VCaP (cell line): Measurements from ENCODE around the gene KDM8.
"Not testable (repeated sequence)": the region's sequence is repeated elsewhere in the genome, so short reads cannot be mapped to it uniquely, and the experiment has no call there.

Experiments used
- H3K27ac ChIP-seq: fragments of 450-650 bp; 2 replicates; pipeline ENCODE4 v1.5.1; 2017
- CTCF ChIP-seq: fragments of 450-650 bp; conservative IDR thresholded peaks from 2 replicates; pipeline ENCODE4 v1.5.1; 2017; ENCODE audit warnings: mild to moderate bottlenecking, moderate library complexity

Gene KDM8

GRCh38 chr16:27193300-27193990 lies 9.9 kb upstream of the KDM8 start:
- TF ChIP-seq CTCF, result no peak
- H3K27ac ChIP-seq, result no peak overlapping the region

- no peak for TF ChIP-seq CTCF
- H3K27ac ChIP-seq, result no peak overlapping the region
Measured at GRCh38 chr16:27195076-27195741, 8.1 kb upstream of the KDM8 start.

GRCh38 chr16:27195941-27196595 lies 7.3 kb upstream of the KDM8 start:
- no peak overlapping the region for H3K27ac ChIP-seq
- no peak for TF ChIP-seq CTCF

GRCh38 chr16:27197004-27197403 lies 6.3 kb upstream of the KDM8 start:
- H3K27ac ChIP-seq, result no peak overlapping the region
- TF ChIP-seq CTCF, result no peak

- no peak overlapping the region for H3K27ac ChIP-seq
- TF ChIP-seq CTCF, result no peak
Measured at GRCh38 chr16:27198451-27199234, 4.7 kb upstream of the KDM8 start.

- no peak for TF ChIP-seq CTCF
Measured at GRCh38 chr16:27199235-27199586, 4.1 kb upstream of the KDM8 start.

GRCh38 chr16:27199736-27200135 lies 3.6 kb upstream of the KDM8 start:
- no peak for TF ChIP-seq CTCF
- H3K27ac ChIP-seq, result no peak overlapping the region

More at GRCh38 chr16:27199235-27199586, 4.1 kb upstream of the KDM8 start:
- H3K27ac ChIP-seq, result no peak overlapping the region

- H3K27ac ChIP-seq, result not testable (repeated sequence)
Measured at GRCh38 chr16:27200914-27201313, 2.4 kb upstream of the KDM8 start.
